HepG2 (cell line): ENCODE data around the gene SERPIND1. TPM values are rescaled to one million over a fixed set of nuclear protein-coding genes. Genes with fewer than 3 reads are reported as not detected.

Source experiments
- ATRX ChIP-seq: sonication (generic); formaldehyde crosslinking; IDR thresholded peaks from 2 replicates; pipeline ENCODE4 v1.4.0; 2020; ENCODE audit warnings: missing genetic modification reagents, borderline replicate concordance
- FOXA3 ChIP-seq: IDR thresholded peaks from 2 replicates; pipeline ENCODE4 v1.6.1; 2016; ENCODE audit warnings: missing genetic modification reagents, missing compliant biosample characterization
- GATA4 ChIP-seq: sonication (generic); IDR thresholded peaks from 2 replicates; pipeline ENCODE4 v1.6.1; 2016; ENCODE audit warnings: antibody characterized with exemption, low read depth, borderline replicate concordance
- GPN1 ChIP-seq: sonication (generic); formaldehyde crosslinking; IDR thresholded peaks from 2 replicates; pipeline ENCODE4 v1.5.1; 2020; ENCODE audit warnings: missing genetic modification reagents, borderline replicate concordance
- MEF2D ChIP-seq: sonication (generic); formaldehyde crosslinking; IDR thresholded peaks from 2 replicates; pipeline ENCODE4 v1.5.1; 2020; ENCODE audit warnings: mild to moderate bottlenecking, missing genetic modification reagents
- MTERF4 ChIP-seq: sonication (generic); formaldehyde crosslinking; IDR thresholded peaks from 2 replicates; pipeline ENCODE4 v1.8.0; 2023; ENCODE audit warnings: mild to moderate bottlenecking, missing genetic modification reagents
- MYNN ChIP-seq: sonication (generic); formaldehyde crosslinking; IDR thresholded peaks from 2 replicates; pipeline ENCODE4 v1.4.0; 2020; ENCODE audit warnings: mild to moderate bottlenecking, low read depth, missing genetic modification reagents
- NKX3-1 ChIP-seq: sonication (generic); formaldehyde crosslinking; IDR thresholded peaks from 2 replicates; pipeline ENCODE4 v1.5.0; 2020; ENCODE audit warnings: missing genetic modification reagents
- POLR2AphosphoS5 ChIP-seq: IDR thresholded peaks from 2 replicates; pipeline ENCODE4 v1.6.1; 2012; ENCODE audit warnings: low read depth, low read length
- REPIN1 ChIP-seq: sonication (generic); formaldehyde crosslinking; IDR thresholded peaks from 2 replicates; pipeline ENCODE4 v1.8.0; 2022; ENCODE audit warnings: missing genetic modification reagents, low read depth, mild to moderate bottlenecking, borderline replicate concordance
- SALL1 ChIP-seq: sonication (generic); formaldehyde crosslinking; IDR thresholded peaks from 2 replicates; pipeline ENCODE4 v1.8.0; 2022; ENCODE audit warnings: mild to moderate bottlenecking, missing genetic modification reagents
- TARDBP ChIP-seq: sonication (generic); formaldehyde crosslinking; IDR thresholded peaks from 2 replicates; pipeline ENCODE4 v1.8.0; 2022; ENCODE audit warnings: mild to moderate bottlenecking, missing genetic modification reagents
- XRCC5 ChIP-seq: fragments of 200-400 bp; formaldehyde crosslinking; optimal IDR thresholded peaks from 2 replicates; pipeline ENCODE3; 2017; ENCODE audit warnings: mild to moderate bottlenecking, low read length
- ZBTB26 ChIP-seq: IDR thresholded peaks from 2 replicates; pipeline ENCODE4 v1.6.1; 2016; ENCODE audit warnings: missing compliant biosample characterization, missing genetic modification reagents, borderline replicate concordance
- ZBTB46 ChIP-seq: sonication (generic); formaldehyde crosslinking; IDR thresholded peaks from 2 replicates; pipeline ENCODE4 v1.4.0; 2020; ENCODE audit warnings: mild to moderate bottlenecking, missing genetic modification reagents, borderline replicate concordance
- ZFP91 ChIP-seq: sonication (generic); formaldehyde crosslinking; IDR thresholded peaks from 2 replicates; pipeline ENCODE4 v1.9.0; 2022; ENCODE audit warnings: missing genetic modification reagents, mild to moderate bottlenecking, borderline replicate concordance
- ZNF121 ChIP-seq: sonication (generic); formaldehyde crosslinking; IDR thresholded peaks from 2 replicates; pipeline ENCODE4 v1.5.0; 2020; ENCODE audit warnings: mild to moderate bottlenecking, missing genetic modification reagents
- ZNF276 ChIP-seq: sonication (generic); formaldehyde crosslinking; IDR thresholded peaks from 2 replicates; pipeline ENCODE4 v1.4.0; 2020; ENCODE audit warnings: mild to moderate bottlenecking, low read depth, missing genetic modification reagents
- ZNF510 ChIP-seq: sonication (generic); formaldehyde crosslinking; IDR thresholded peaks from 2 replicates; pipeline ENCODE4 v1.4.0; 2020; ENCODE audit warnings: low read depth, mild to moderate bottlenecking, missing genetic modification reagents
- ZNF558 ChIP-seq: sonication (generic); formaldehyde crosslinking; IDR thresholded peaks from 2 replicates; pipeline ENCODE4 v1.9.0; 2022; ENCODE audit warnings: mild to moderate bottlenecking, missing genetic modification reagents, borderline replicate concordance
- ZNF746 ChIP-seq: sonication (generic); formaldehyde crosslinking; IDR thresholded peaks from 2 replicates; pipeline ENCODE4 v1.8.0; 2022; ENCODE audit warnings: mild to moderate bottlenecking, missing genetic modification reagents
- ZNF768 ChIP-seq: sonication (generic); formaldehyde crosslinking; IDR thresholded peaks from 2 replicates; pipeline ENCODE4 v1.4.0; 2020; ENCODE audit warnings: missing genetic modification reagents
- polyA plus RNA-seq, 8 experiments: library from polyadenylated mRNA; depleted of rRNA in 3 of 8; stranded (reverse) in 7 of 8; unstranded in 1 of 8; fragments of >200 nt; fragmentation: Illumina TruSeq in 4 of 8; extraction: Trizol in 4 of 8; gene quantifications; 2 replicates each; pipeline versions ENCODE4 v1.2.1 to v1.2.3, GENCODE V29; 2011 to 2016; ENCODE audit warnings: low read depth in 4 of 8, missing spikeins in 1 of 8, mixed read lengths in 1 of 8; ENCODE audit not compliant: insufficient read depth in 1 of 8
- total RNA-seq, 5 experiments: library from RNA; depleted of rRNA; stranded (reverse); fragments of >200 nt; fragmentation: Illumina TruSeq; extraction: Trizol; gene quantifications; 2 replicates each; pipeline ENCODE4 v1.2.3, GENCODE V29; 2016; ENCODE audit warnings: low read depth in 1 of 5

The SERPIND1 gene
- total and polyA plus RNA-seq, 2 of the 13 experiments (the other 11 are each of a cell fraction or from before 2014, with no cell fraction given): 111 to 350 TPM

- TF ChIP-seq ZBTB26 (CRISPR knock-in tag) (0 out of 2 replicates have a peak, but pooled peaks have one; percentile 29), POLR2AphosphoS5 (no peak), FOXA3 (CRISPR knock-in tag) (peak; percentile 10; the same call in 1 of the 2 replicates), MEF2D (CRISPR knock-in tag) (0 out of 2 replicates have a peak, but pooled peaks have one; percentile 23), ZNF558 (CRISPR knock-in tag) (no peak), GPN1 (CRISPR knock-in tag) (no peak), ZNF768 (peak; percentile 61; the same call in 1 of the 2 replicates), ZNF121 (CRISPR knock-in tag) (no peak), REPIN1 (peak; percentile 94), MYNN (no peak), TARDBP (CRISPR knock-in tag) (peak; percentile 27; the same call in 1 of the 2 replicates), SALL1 (peak; percentile 74), ZFP91 (CRISPR knock-in tag) (no peak; the same call in 1 of the 2 replicates), ZNF746 (CRISPR knock-in tag) (no peak), ZNF276 (CRISPR knock-in tag) (no peak), NKX3-1 (CRISPR knock-in tag) (no peak), XRCC5 (peak; percentile 66), ZNF510 (CRISPR knock-in tag) (no peak), ATRX (CRISPR knock-in tag) (no peak), ZBTB46 (CRISPR knock-in tag) (no peak), GATA4 (no peak), MTERF4 (0 out of 2 replicates have a peak, but pooled peaks have one; percentile 46)
These were observed 1.8 kb upstream of the SERPIND1 start (continued) for GRCh38 chr22:20771918-20772625.
